Mesenchymal stem cell (in vitro differentiated cells and primary cell): ENCODE results near the gene RHOF.

Experiments used
- DNase-seq: peaks from one replicate; pipeline ENCODE4 v3.0.0-alpha.2; 2013
- H2AFZ ChIP-seq: one replicate; pipeline ENCODE4 v1.6.1; 2013; ENCODE audit warnings: low read depth, mild to moderate bottlenecking, control low read depth, inconsistent platforms, low read length, moderate library complexity
- H2AK5ac ChIP-seq: 2 replicates; pipeline ENCODE4 v1.6.1; 2013; ENCODE audit warnings: low read length, moderate library complexity, mild to moderate bottlenecking, inconsistent platforms; ENCODE audit not compliant: severe bottlenecking
- H2BK120ac ChIP-seq: one replicate; pipeline ENCODE4 v1.6.1; 2013; ENCODE audit warnings: low read depth, mild to moderate bottlenecking, inconsistent platforms, low read length, moderate library complexity
- H2BK12ac ChIP-seq, 2 experiments: one replicate each; pipeline ENCODE4 v1.6.1; 2013; ENCODE audit warnings: inconsistent platforms in 2 of 2, low read length in 2 of 2, mild to moderate bottlenecking in 2 of 2, moderate library complexity in 2 of 2, control low read depth in 1 of 2
- H2BK15ac ChIP-seq: one replicate; pipeline ENCODE4 v1.6.1; 2013; ENCODE audit warnings: mild to moderate bottlenecking, low read depth, inconsistent platforms; ENCODE audit not compliant: poor library complexity, severe bottlenecking
- H2BK5ac ChIP-seq: 2 replicates; pipeline ENCODE4 v1.6.1; 2013; ENCODE audit warnings: low read depth, mild to moderate bottlenecking, low read length, control low read depth, inconsistent platforms; ENCODE audit not compliant: poor library complexity, severe bottlenecking
- H3K14ac ChIP-seq, 2 experiments: one replicate each; pipeline ENCODE4 v1.6.1; 2013; ENCODE audit warnings: inconsistent platforms in 2 of 2, low read length in 2 of 2, control low read depth in 1 of 2, mild to moderate bottlenecking in 1 of 2, moderate library complexity in 1 of 2
- H3K18ac ChIP-seq, 2 experiments: one replicate each; pipeline ENCODE4 v1.6.1; 2013; ENCODE audit warnings: inconsistent platforms in 2 of 2, low read length in 2 of 2, control low read depth in 1 of 2, low read depth in 1 of 2, mild to moderate bottlenecking in 1 of 2
- H3K23ac ChIP-seq, 2 experiments: one replicate each; pipeline ENCODE4 v1.6.1; 2013; ENCODE audit warnings: inconsistent platforms in 2 of 2, low read length in 2 of 2, mild to moderate bottlenecking in 2 of 2, moderate library complexity in 2 of 2, control low read depth in 1 of 2
- H3K27ac ChIP-seq: 2 replicates; pipeline ENCODE4 v1.5.1; 2013; ENCODE audit warnings: mild to moderate bottlenecking, moderate library complexity, low read length, control low read depth, inconsistent platforms; ENCODE audit not compliant: poor library complexity, severe bottlenecking
- H3K27me3 ChIP-seq, 2 experiments: 2 replicates each; pipeline versions ENCODE4 v1.6.1 to v1.7.0; 2013; ENCODE audit warnings: low read length in 2 of 2, mild to moderate bottlenecking in 2 of 2, moderate library complexity in 2 of 2, control low read depth in 1 of 2, inconsistent platforms in 1 of 2; ENCODE audit not compliant: control insufficient read depth in 1 of 2, insufficient read depth in 1 of 2
- H3K36me3 ChIP-seq, 2 experiments: 2 replicates each; pipeline versions ENCODE4 v1.6.1 to v1.7.0; 2013; ENCODE audit warnings: low read length in 2 of 2, control low read depth in 1 of 2, inconsistent platforms in 1 of 2, low read depth in 1 of 2, mild to moderate bottlenecking in 1 of 2; ENCODE audit not compliant: insufficient read depth in 2 of 2, control insufficient read depth in 1 of 2
- H3K4ac ChIP-seq, 2 experiments: one replicate each; pipeline ENCODE4 v1.6.1; 2013; ENCODE audit warnings: inconsistent platforms in 2 of 2, low read length in 2 of 2, mild to moderate bottlenecking in 2 of 2, moderate library complexity in 2 of 2, control low read depth in 1 of 2, low read depth in 1 of 2
- H3K4me1 ChIP-seq: 2 replicates; pipeline ENCODE4 v1.6.1; 2013; ENCODE audit warnings: low read depth, low read length, control low read depth; ENCODE audit not compliant: control insufficient read depth, insufficient read depth
- H3K4me2 ChIP-seq: 2 replicates; pipeline ENCODE4 v1.6.1; 2013; ENCODE audit warnings: low read length, mild to moderate bottlenecking, inconsistent platforms; ENCODE audit not compliant: poor library complexity, severe bottlenecking
- H3K4me3 ChIP-seq, 2 experiments: 2 replicates each; pipeline versions ENCODE4 v1.5.1 to v1.7.0; 2013; ENCODE audit warnings: low read length in 2 of 2, mild to moderate bottlenecking in 2 of 2, control low read depth in 1 of 2, low read depth in 1 of 2; ENCODE audit not compliant: insufficient read depth in 1 of 2
- H3K79me1 ChIP-seq: replicated peaks from 2 replicates; pipeline ENCODE4 v1.6.1; 2013; ENCODE audit warnings: mild to moderate bottlenecking, control low read depth, low read length, inconsistent platforms; ENCODE audit not compliant: poor library complexity, severe bottlenecking
- H3K9ac ChIP-seq: 2 replicates; pipeline ENCODE4 v1.7.0; 2013; ENCODE audit warnings: mild to moderate bottlenecking, low read length, moderate library complexity
- H3K9me3 ChIP-seq: 2 replicates; pipeline ENCODE4 v1.7.0; 2013; ENCODE audit warnings: mild to moderate bottlenecking, low read length; ENCODE audit not compliant: control insufficient read depth
- H4K8ac ChIP-seq: one replicate; pipeline ENCODE4 v1.6.1; 2013; ENCODE audit warnings: inconsistent platforms, mild to moderate bottlenecking, low read length, moderate library complexity
- H4K91ac ChIP-seq: one replicate; pipeline ENCODE4 v1.6.1; 2013; ENCODE audit warnings: mild to moderate bottlenecking, low read length, inconsistent platforms
- WGBS: methylation state at CpG from one replicate; pipeline ENCODE4 v1.1.7; 2013; ENCODE audit warnings: mixed read lengths; 5-methylcytosine and 5-hydroxymethylcytosine counted together

RHOF gene

GRCh38 chr12:121781998-121782979, 11.2 kb downstream of the RHOF start:
- Histone ChIP-seq H4K91ac (no peak overlapping the region), H3K9me3 (no peaks in the 10 kb centered on the region), H3K4ac (no peak overlapping the region), H3K4me2 (no peak overlapping the region), H3K36me3 (peaks cover 3 to 43% of the 10 kb centered on the region in 2 experiments), H3K4me3 (peak overlapping the region in 1 of 2 experiments; percentile 50), H2BK15ac (no peak overlapping the region), H3K27ac (peak overlapping the region; percentile 41), H3K9ac (peak overlapping the region; percentile 65), H3K14ac (peak overlapping the region in 1 of 2 experiments; percentile 83), H3K18ac (no peak overlapping the region), H2AK5ac (no peak overlapping the region), H3K23ac (no peak overlapping the region), H2AFZ (no peak overlapping the region), H3K79me1 (peaks cover 16% of the 10 kb centered on the region), H2BK120ac (no peak overlapping the region), H2BK12ac (peak overlapping the region in 1 of 2 experiments; percentile 74), H3K27me3 (no peaks in the 10 kb centered on the region), H3K4me1 (peaks cover 28% of the 10 kb centered on the region), H4K8ac (no peak overlapping the region), H2BK5ac (no peak overlapping the region)
- 61% methylated on average over 13 of the region's 14 CpGs for WGBS
- DNase-seq = peak; percentile 61

DNA sequence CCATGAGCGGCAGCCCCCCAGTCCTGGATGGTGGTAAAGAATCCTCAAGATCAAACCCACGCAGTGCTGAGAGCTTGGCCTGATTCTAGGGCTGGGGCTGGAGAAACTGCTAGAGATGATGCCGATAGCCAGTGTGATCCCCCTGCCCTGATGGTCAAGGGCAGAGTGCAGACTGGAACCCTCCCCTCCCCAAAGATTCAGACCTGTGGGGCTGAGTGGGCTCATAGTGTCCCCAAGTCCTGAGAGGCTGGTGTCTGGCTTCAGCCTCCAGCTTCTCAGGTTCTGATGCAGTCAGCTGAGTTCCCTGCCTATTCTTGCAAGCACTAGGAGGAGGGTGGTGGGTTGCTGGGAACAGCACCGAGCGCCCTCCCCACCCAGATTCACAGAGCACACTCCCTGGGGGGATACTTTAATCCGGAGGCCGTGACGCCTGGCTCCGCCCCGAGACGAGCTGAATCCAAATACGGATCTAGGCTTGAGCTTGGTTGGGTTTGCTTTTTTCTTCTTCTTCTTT, 11.9 kb downstream of the RHOF start:
- Histone ChIP-seq H3K27me3 (no peaks in the 10 kb centered on the region), H3K4ac (no peak overlapping the region), H3K23ac (no peak overlapping the region), H3K9me3 (no peaks in the 10 kb centered on the region), H3K14ac (no peak overlapping the region), H3K36me3 (peaks cover 3 to 39% of the 10 kb centered on the region in 2 experiments), H3K27ac (peak overlapping the region; percentile 3), H3K79me1 (peaks cover 14% of the 10 kb centered on the region), H2BK12ac (no peak overlapping the region), H2BK15ac (no peak overlapping the region), H2BK5ac (no peak overlapping the region), H3K4me1 (peaks cover 25% of the 10 kb centered on the region), H3K18ac (no peak overlapping the region), H3K9ac (peak overlapping the region; percentile 65), H2BK120ac (no peak overlapping the region), H2AK5ac (no peak overlapping the region), H2AFZ (no peak overlapping the region), H3K4me2 (no peak overlapping the region), H4K91ac (no peak overlapping the region), H4K8ac (no peak overlapping the region), H3K4me3 (peak overlapping the region in 1 of 2 experiments; percentile 50)
- DNase-seq = no peak
- 100% methylated on average over 3 of the region's 12 CpGs for WGBS

DNA sequence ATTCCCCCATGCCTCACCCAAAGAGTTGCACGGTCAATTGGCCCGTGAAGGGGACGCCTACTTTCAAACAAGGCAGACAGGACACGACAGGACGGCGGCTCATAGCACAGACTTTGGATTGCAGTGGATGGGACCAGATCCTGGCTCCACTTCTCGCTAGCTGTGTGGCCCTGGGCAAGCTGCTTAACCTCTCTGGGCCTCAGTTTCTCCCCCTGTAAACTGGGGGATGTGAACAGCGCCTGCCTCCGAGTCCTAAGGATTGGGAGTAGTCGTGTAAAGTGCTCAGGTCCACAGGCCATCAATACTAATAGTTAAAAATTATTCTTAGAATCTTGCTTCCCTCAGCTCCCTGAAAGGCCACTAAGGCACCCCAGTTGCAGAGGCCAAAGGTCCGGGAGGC, 13.1 kb downstream of the RHOF start:
- peaks cover 3 to 44% of the 10 kb centered on the region in 2 experiments for H3K36me3 ChIP-seq
- H3K23ac ChIP-seq = no peak overlapping the region
- DNase-seq = no peak
- H3K79me1 ChIP-seq = peaks cover 14% of the 10 kb centered on the region
- no peak overlapping the region for H2AK5ac ChIP-seq
- H4K8ac ChIP-seq = no peak overlapping the region
- H2BK5ac ChIP-seq = no peak overlapping the region
- H3K18ac ChIP-seq = no peak overlapping the region
- H3K9ac ChIP-seq = no peak overlapping the region
- no peak overlapping the region for H3K4ac ChIP-seq
- no peak overlapping the region for H3K4me2 ChIP-seq
- peaks cover 33% of the 10 kb centered on the region for H3K4me1 ChIP-seq
- H3K14ac ChIP-seq = no peak overlapping the region
- no peak overlapping the region for H3K4me3 ChIP-seq
- WGBS = 97% methylated on average over 11 of the region's 11 CpGs
- H3K9me3 ChIP-seq = no peaks in the 10 kb centered on the region
- no peak overlapping the region for H4K91ac ChIP-seq
- no peak overlapping the region for H2AFZ ChIP-seq
- H2BK12ac ChIP-seq = no peak overlapping the region
- no peak overlapping the region for H3K27ac ChIP-seq
- no peak overlapping the region for H2BK120ac ChIP-seq
- H3K27me3 ChIP-seq = no peaks in the 10 kb centered on the region
- H2BK15ac ChIP-seq = no peak overlapping the region

- H3K23ac ChIP-seq = no peak overlapping the region
- H2AFZ ChIP-seq = no peak overlapping the region
- H2BK5ac ChIP-seq = no peak overlapping the region
- peaks cover 12% of the 10 kb centered on the region for H3K79me1 ChIP-seq
- no peak for DNase-seq
- H3K18ac ChIP-seq = no peak overlapping the region
- H2AK5ac ChIP-seq = no peak overlapping the region
- peaks cover 3 to 44% of the 10 kb centered on the region in 2 experiments for H3K36me3 ChIP-seq
- H3K4me1 ChIP-seq = peaks cover 39% of the 10 kb centered on the region
- no peak overlapping the region for H3K14ac ChIP-seq
- no peak overlapping the region for H4K91ac ChIP-seq
- H3K9me3 ChIP-seq = no peaks in the 10 kb centered on the region
- no peak overlapping the region for H3K27ac ChIP-seq
- H2BK12ac ChIP-seq = no peak overlapping the region
- no peak overlapping the region for H4K8ac ChIP-seq
- 94% methylated on average over 17 of the region's 17 CpGs for WGBS
- no peak overlapping the region for H3K4me2 ChIP-seq
- H3K4ac ChIP-seq = no peak overlapping the region
- H3K9ac ChIP-seq = no peak overlapping the region
- H2BK120ac ChIP-seq = no peak overlapping the region
- no peak overlapping the region for H3K4me3 ChIP-seq
- H2BK15ac ChIP-seq = no peak overlapping the region
- no peaks in the 10 kb centered on the region for H3K27me3 ChIP-seq
These were observed 14.0 kb downstream of the RHOF start for GRCh38 chr12:121779422-121779895.
